CD4-positive, alpha-beta T cell treated with Interferon gamma for 1 hour (primary cell): ENCODE data around the gene HLCS.

Source experiments
- DNase-seq: peaks from one replicate; pipeline ENCODE4 v3.0.0-alpha.2; 2020

Gene HLCS

DNA sequence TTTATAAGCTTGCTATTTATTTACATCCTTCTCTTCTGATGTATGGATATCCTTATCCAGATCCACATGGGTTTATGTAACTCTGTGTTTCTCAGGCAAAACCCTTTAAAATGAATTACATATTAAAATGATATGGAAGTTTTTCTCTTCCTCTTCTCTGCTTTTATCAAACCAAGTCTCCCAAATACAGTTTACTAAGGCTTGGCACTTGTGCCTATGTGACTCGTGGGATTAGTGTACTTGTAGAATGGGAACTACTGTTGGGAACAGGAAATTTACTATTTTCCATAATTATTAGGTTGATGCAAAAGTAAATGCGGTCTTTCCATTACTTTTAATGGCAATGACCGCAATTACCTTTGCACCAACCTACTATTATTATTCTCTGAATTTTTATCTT is 252.7 kb downstream of the HLCS start:
- no peak for DNase-seq

DNA sequence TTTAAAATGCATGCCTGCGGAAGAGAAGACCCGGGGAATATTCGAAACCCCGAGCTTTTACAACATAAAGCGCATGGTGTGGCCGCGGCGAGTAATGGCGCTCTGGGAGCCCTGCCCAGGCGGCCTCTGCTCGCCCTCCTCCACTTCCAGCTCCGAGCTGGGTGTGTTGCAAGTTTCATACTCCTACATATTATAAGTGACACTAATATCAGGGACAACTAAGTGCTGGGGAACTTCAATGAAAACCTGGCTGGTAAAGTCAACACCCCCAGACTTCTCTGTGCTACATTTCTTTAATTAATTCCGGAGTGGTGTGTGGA is 255.8 kb downstream of the HLCS start:
- no peak for DNase-seq

DNA sequence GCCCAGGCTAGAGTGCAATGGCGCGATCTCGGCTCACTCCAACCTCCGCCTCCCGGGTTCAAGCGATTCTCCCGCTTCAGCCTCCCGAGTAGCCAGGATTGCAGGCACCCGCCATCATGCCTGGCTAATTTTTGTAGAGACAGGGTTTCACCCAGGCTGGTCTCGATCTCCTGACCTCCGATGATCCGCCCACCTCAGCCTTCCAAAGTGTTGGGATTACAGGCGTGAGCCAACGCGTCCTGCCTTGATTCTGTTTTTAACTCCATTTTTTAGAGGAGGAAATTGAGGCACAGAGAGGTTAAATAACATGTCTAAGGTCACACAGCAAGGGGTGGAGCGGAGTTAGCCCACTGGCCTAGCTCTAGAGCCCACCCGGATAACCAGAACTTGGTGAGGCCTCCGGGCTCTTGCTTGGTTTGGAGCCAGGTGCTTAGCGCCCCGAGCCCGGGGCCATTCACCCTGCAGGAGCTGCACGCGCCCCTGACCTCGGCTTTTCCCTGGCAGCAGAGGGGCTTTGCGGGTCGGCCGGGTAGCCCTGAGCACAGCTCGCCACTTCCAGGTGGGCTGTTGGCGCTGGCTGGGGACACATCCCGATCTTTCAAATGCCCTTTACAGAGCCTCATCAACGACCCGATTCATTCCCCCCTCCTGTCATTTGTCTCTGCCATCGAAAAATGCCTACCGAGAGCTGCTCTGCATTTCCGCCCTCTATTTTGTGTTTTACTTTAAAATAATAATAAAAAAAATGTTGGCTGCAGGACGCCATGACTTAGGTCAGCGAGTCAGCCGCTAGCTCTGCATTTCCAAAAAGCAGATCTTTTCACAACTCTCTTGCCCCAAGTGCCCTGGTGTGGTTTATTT is 256.4 kb downstream of the HLCS start:
- no peak for DNase-seq

DNA sequence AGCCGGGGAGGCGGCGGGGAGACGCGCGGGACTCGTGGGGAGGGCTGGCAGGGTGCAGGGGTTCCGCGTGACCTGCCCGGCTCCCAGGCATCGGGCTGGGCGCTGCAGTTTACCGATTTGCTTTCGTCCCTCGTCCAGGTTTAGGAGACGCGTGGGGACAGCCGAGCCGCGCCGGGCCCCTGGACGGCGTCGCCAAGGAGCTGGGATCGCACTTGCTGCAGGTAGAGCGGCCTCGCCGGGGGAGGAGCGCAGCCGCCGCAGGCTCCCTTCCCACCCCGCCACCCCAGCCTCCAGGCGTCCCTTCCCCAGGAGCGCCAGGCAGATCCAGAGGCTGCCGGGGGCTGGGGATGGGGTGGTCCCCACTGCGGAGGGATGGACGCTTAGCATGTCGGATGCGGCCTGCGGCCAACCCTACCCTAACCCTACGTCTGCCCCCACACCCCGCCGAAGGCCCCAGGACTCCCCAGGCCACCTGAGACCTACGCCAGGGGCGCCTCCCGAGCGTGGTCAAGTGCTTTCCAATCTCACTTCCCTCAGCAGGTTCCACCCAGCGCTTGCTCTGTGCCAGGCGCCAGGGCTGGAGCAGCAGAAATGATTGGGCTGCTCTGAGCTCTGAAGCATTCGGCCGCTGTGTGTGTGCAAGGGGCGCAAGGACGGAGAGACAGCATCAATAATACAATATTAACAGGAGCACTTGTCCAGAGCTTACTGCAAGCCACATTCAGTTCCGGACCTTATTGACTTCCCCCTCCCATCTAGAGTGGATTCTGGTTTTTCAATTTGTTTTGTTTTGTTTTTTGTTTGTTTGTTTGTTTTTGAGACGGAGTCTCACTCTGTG is 257.2 kb downstream of the HLCS start:
- no peak for DNase-seq

DNA sequence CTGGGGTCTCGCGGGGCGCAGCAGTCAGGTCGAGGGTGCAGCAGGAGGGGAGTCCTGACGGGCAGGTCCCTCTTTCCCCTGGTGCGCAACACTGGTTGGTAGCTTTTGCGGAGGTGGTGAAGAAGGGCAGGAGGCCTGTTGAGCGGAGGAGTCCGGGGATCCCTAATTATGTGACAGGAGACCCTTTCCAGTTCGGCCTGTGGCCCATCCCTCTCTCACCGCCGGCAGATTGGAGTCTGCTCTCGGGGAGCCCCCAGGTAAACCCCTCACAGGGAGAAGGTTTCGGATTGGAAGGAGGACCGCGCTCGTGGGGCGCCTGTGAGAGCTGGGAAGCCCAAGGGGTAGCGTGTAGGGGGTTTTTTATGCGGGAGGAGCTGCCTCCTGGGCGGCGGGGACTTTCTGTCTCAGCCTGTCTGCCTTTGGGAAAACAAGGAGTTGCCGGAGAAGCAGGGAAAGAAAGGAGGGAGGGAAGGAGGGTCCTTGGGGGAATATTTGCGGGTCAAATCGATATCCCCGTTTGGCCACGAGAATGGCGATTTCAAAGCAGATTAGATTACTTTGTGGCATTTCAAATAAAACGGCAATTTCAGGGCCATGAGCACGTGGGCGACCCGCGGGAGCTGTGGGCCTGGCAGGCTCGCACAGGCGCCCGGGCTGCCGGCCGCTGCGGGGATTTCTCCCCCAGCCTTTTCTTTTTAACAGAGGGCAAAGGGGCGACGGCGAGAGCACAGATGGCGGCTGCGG is 258.0 kb downstream of the HLCS start:
- DNase-seq: no peak

DNA sequence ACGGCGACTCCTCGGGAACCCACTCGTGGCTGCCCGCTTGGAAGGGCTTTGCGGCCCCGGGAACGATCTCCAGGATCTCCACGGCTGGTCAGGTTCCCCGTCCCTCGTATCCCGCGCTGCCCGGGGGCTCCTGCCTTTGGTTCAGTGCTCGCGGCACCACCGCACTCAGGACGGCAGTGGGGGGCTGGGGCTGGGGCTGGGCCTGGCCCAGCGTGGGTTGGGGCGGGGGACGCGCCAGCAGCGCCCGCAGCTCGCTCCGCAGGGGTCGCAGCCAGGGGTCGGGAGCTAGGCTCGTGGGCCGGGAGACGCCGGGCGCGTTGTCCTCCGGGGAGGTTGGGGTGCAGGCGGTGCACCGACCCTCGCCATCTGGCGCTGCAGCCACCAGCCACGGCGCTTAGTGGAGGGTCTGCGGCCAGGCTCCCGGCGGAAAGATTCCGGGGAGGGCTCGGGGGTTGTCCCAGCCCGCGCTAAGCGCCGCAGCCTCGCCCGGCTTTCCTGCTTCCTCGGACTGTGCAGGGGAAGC is 258.6 kb downstream of the HLCS start:
- DNase-seq: no peak

DNA sequence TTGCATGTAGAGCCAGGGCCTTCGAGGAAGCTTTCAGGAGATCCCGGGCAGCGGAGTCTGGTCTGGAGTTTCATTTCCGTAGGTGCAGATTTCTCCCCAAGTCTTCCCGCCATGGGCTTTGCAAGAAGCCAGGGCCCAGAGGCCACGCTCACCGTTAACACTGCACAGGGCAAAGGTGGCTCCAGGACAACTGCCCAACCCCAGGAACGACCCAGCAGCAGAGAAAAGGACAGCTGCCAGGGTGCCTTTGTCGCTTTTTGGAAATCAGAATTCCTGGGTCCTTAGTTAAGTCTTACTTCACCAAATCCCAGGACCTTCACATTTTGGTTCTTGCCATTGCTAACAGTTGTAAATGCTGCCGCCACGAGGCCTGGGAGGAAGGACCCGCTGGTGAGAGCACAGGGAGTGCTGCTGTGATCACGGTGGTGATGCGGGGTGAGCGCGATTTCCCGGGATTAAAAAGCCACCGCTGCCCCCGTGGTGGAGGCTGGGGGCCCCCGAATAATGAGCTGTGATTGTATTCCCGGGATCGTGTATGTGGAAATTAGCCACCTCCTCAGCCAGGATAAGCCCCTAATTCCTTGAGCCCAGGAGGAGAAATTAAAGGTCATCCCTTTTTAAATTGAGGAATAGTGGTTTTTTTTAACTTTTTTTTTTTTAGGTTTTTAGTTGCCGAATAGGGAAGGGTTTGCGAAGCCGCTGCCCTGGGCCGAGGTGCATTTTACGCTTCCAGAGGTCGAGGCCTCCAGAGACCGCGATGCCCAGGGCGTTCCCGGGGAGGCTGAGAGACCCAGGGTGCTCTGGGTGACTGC is 259.3 kb downstream of the HLCS start:
- no peak for DNase-seq

DNA sequence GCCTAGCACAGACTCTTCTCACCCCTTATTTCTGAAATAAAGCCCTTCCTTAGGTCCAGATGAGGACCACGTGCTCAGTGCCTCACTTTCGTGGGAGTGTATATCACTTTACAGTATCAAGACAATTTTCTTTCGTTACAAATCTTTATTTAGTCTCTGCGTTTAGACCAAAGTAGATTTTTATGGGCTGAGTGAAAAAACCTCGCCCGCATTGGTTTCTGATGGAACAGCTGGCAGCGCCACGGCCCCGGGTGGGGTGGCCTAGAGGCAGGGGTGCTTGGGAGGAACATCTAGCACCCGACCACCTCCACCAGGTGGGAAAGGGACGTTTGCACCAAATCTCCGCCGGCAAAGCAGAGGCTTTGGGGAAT is 260.0 kb downstream of the HLCS start:
- no peak for DNase-seq

DNA sequence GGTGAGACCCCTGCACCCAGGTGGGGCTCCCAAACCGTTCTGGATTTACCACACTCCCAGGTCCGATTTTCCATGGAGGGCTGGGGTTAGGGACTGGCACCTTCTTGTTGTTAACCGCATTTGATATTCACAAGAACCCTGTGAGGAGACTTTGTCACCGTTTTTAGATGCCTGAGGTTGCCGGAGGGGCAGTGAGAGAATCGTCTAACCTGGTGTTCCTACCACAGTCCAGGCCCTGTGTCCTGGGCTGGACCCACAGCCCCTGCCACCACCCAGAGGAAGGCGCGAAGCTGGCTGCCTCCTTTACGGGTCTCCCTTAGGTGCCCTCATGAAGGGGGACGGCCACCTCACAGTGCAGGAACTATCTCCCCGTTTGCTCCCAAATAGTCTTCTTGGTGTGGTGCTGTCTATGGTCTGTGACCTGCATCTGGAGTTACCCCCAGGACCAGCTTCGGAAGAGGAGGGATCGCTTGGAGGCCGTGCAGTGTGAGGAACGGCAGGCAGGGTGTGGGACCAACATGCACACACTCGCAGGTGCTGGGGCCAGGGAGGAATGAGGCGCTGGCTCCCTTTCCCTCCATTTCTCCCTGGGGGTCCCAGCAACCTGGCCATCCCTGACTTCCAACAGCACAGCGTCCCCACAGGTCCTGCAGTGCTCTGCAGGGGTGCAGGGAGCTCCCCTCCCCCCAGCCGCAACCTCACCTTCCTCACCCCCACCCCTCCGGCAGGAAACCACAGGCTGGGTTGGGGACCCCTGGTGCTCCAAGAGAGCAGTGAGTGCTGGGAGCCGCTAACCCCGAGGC is 260.6 kb downstream of the HLCS start:
- DNase-seq: no peak

DNA sequence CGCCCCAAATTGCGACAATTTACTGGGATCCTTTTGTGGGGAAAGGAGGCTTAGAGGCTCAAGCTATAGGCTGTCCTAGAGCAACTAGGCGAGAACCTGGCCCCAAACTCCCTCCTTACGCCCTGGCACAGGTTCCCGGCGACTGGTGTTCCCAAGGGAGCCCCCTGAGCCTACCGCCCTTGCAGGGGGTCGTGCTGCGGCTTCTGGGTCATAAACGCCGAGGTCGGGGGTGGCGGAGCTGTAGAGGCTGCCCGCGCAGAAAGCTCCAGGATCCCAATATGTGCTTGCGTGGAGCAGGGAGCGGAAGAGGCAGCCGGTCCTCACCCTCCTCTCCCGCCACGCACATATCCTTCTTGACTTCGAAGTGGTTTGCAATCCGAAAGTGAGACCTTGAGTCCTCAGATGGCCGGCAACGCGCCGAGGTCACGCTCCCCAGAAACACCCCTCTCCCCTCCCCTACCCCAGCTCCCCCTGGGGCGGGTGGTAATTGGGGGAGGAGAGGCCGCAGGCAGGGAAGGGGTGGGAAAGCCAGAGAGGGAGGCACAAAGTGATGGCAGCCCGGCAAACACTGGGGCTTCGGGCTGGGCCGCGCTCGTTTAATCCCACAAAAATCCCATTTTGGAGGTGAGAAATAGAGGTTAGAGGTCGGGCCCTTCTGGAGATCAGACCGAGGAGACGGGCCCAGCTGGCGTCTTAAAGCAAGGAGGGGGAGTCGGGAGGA is 261.4 kb downstream of the HLCS start:
- DNase-seq: no peak

DNA sequence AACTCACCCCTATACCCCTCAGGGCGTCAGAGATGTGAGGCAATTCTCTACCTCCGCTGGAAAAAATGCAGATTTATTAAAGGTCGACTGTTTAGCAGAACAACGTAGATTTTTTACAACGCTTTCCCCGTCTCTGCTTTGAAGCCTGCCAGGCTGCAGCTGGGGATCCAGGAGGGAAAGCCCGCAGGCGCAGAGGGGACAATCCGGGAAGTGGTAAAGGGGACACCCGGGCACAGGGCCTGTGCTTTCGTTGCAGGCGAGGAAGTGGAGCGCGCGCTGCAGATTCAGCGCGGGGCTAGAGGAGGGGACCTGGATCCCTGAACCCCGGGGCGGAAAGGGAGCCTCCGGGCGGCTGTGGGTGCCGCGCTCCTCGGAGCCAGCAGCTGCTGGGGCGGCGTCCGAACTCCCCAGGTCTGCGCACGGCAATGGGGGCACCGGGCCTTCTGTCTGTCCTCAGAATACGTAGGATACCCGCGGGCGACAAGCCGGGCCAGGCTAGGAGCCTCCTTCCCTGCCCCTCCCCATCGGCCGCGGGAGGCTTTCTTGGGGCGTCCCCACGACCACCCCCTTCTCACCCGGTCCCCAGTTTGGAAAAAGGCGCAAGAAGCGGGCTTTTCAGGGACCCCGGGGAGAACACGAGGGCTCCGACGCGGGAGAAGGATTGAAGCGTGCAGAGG is 262.1 kb downstream of the HLCS start:
- DNase-seq: no peak

DNA sequence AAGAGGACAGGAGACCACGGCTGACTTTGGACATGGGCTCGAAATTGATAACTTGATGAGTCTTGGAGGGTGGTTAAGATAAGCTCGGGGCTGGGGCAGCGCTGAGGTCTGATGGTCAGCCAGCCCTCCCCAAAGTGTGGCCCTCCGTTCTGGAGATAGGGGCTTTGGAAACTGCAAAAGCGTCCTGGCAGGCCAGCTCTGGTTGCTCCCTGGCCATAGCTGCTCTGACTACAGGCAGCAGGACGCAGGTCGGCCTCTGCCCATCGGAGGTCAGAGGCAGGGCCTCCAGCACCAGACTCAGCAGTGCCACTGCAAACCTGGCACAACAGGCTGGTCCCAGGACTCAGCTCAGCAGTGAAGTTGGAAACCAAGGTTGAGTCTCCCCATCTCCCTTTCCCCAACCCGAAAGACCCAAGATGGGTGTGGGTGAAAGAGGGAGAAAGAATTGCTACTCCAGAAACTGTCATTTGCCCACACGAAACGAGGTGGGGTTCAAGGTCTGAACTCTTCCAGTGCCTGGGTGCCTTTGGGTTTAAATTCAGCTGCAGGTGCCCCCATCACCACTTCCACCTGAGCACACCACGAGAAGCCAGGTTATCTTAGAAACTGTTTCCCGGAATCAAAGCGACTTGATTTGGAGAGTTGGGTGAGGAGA is 262.7 kb downstream of the HLCS start:
- DNase-seq: no peak

DNA sequence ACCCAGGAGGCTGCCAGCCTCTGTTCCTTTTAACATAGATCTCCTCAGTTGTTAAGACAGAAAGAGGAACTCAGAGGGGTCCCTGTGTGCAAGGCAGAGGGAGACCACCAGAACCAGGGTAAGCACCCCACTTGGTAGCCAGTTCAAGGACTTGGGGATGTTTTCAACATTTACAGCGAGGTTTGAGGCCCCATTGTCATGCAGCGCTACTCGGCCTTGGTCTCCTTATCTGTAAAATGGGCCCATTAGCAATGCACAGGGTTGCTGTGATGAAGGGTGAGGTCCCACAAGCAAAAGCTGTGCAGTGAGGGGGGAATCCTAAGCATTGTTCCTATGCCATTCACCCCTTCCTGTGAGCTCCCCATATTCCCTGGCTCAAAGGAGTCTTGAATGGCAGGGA is 263.3 kb downstream of the HLCS start:
- DNase-seq: no peak

DNA sequence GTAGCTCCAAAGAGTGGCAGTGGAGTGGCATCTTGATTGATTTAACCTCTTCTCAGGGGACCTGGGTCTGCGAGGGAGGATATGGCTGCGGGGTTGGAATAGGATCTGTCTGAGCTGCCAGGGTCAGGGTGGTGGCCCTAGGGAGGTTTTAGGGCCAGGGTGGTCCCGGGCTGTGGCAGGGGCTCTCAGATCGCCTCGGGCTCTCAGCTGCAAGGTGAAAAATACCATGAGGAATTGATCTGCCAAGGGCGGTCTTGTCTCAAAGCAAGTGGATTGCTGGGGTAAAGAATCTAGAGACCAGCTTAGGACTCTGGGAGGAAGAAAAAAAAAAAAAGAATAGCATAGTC is 263.9 kb downstream of the HLCS start:
- DNase-seq: no peak

DNA sequence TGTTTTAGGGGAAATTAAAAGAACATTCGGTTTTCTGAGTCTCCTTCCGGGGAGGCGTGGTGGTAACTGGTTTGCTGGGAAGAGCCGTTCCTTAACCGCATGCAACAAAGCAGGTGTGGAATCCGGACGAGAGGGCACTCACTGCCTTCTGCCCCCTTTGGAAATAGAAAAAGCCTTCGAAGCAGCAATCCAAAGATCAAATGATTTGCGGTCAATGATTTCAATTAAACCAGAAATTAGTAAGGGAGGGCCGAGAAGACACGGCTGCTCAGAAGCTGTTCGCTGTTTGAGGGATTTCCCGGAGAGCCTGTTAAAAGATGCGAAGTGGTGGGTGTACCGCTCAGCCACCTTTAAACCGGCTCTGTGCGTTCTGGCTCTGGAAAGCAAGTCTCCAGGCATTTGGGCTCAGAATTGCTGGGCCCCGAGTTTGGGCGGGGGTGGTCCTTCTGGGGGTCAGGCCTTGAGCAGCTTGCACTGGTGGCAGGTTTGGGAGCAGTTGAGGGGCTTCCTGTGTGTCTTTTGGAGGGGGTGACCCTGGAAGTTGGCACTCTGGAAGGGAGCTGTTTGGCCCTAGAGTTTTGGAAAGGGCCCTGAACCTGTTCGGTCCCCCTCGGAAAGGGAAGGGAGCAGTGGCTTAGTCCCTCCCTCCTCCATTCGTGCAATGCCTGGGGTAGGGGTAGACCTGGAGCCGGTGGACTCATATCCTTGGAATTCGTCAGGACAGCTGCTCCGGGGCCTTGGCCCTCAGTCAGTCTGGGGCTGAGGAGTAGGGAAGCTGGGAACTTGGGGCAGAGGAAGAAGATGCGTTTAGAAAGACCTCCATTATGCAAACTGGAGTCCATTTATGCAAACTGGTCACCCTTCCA is 264.5 kb downstream of the HLCS start:
- DNase-seq: no peak

DNA sequence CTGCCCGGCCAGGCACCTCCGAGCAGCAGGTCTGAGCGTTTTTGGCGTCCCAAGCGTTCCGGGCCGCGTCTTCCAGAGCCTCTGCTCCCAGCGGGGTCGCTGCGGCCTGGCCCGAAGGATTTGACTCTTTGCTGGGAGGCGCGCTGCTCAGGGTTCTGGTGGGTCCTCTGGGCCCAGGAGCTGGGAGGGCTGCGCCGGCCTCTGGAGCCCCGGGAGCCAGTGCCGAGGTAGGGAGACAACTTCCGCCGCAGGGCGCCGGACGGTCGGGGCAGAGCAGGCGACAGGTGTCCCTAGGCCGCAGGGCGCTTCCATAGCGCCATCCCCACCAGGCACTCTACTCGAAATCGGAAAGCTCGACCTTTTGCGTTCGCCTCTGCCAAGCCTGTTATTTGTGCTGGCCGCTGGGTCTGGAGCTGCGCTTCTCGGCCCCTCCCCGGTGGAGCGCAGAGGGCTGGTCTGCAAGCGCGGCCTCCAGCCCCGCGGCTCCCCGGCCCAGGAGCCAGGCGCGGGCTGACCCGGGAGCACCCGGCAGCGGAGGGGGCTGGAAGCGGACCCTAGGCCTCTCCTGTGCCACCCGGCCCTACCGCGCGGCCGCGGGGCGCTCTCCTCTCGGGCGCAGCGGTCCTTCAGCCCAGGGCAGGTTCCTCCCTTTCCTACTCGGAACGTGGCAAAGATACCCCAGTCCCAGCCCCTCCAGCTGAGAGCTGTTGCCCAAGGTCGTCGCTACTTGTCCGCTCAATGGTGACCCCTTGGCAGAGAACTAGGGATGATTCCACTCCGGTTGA is 265.3 kb downstream of the HLCS start:
- DNase-seq: no peak
